ACC112 (cell line): ENCODE results near the gene POLN.

Source experiments
- H2AFZ ChIP-seq: fragments of 200-600 bp; sonication (generic); one replicate; pipeline ENCODE4 v1.6.0; 2017; ENCODE audit warnings: antibody characterized with exemption, low read length; ENCODE audit not compliant: unreplicated experiment
- H3K27ac ChIP-seq: fragments of 200-600 bp; sonication (generic); 2 replicates; pipeline ENCODE4 v1.5.1; 2014; ENCODE audit warnings: low read depth, mild to moderate bottlenecking, antibody characterized with exemption, low read length, moderate library complexity
- H3K27me3 ChIP-seq: fragments of 200-600 bp; sonication (generic); 2 replicates; pipeline ENCODE4 v1.6.1; 2014; ENCODE audit warnings: mild to moderate bottlenecking, antibody characterized with exemption, low read length, moderate library complexity, mixed read lengths; ENCODE audit not compliant: insufficient read depth
- H3K36me3 ChIP-seq: fragments of 200-600 bp; sonication (generic); 2 replicates; pipeline ENCODE4 v1.6.1; 2016; ENCODE audit warnings: mild to moderate bottlenecking, antibody characterized with exemption, low read length, moderate library complexity, mixed read lengths; ENCODE audit not compliant: insufficient read depth
- H3K4me1 ChIP-seq: fragments of 200-600 bp; sonication (generic); one replicate; pipeline ENCODE4 v1.6.1; 2016; ENCODE audit warnings: low read length, mixed read lengths; ENCODE audit not compliant: insufficient read depth, unreplicated experiment, control insufficient read depth
- H3K4me3 ChIP-seq: fragments of 200-600 bp; sonication (generic); 2 replicates; pipeline ENCODE4 v1.5.1; 2014; ENCODE audit warnings: mild to moderate bottlenecking, low read depth, low read length
- H3K79me2 ChIP-seq: fragments of 200-600 bp; sonication (generic); one replicate; pipeline ENCODE4 v1.6.0; 2016; ENCODE audit warnings: low read length; ENCODE audit not compliant: control insufficient read depth, unreplicated experiment, insufficient read depth

The POLN gene

DNA sequence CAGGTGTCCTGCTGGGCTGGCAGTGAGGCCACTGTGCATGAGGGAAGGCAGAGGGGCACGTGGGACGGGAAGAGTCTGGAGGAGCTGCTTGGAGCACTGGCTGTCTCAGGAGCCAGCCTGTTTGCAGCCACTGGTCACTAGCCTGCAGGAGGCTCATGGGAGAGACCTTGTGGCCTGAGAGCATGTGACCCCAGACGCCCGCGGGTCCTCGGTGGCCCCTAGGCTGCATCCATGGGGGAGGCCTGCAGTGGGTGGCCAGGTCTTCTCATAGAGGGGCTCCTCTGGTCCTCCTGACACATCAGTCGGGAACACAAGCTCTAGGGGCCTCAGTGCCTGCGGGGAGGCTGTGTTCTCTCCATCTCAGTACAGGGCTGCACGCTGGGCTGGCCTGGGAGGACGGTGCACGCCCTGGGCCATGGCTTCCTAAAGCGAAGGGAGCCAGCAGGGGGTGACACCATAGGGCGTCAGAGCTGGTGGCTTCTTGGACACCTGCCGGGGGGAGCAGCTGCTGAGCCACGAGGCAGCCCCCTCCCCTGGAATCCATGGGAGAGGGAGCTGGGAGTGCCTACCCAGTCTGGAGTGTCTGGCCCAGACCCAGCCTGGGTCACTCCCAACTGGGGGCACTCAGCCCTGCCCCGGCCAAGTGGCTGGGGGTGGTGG is 170.5 kb downstream of the POLN start:
- Histone ChIP-seq H3K4me1 (no peaks in the 10 kb centered on the region), H3K27me3 (no peaks in the 10 kb centered on the region), H3K27ac (no peak overlapping the region), H3K4me3 (no peak overlapping the region), H2AFZ (no peak overlapping the region), H3K36me3 (no peaks in the 10 kb centered on the region), H3K79me2 (no peaks in the 10 kb centered on the region)

DNA sequence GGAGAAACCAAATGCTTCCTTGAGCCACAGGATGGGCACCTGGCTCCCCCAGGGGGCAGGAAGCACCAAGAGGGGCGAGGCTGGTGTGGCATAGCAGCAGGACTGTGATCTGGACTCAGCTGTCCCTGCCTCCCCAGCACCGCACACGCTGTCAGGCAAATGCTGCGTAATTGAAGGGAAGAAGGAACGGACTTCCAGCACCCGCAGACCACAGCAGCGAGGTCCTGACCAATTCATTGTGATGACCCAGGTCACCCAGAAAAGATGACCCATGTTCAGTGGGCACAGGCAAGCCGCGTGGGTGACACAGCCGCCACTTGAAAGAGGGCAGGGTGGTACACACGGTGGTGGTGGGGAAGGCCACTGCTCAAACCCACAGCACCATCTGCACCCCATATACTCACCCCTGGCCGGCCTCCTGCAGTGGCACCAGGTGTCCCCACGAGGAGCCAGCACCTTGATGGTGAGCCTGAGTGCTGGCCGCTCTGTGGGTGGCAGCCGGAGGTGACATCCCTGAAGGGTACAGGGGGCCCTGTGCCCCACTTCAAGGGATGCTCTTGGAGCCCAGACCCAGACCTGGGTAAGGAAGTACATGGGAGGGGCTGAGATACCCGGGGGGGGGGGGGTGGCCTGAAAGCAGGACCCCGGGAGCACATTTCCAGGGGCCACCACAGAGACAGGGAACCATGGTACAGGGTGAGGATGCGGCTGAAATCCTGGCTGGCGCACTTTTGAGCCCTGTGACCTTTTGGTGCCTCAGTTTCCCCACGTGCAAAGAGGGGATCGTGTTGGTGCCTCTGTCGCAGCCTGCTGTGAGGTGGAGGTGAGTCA is 171.3 kb downstream of the POLN start:
- no peaks in the 10 kb centered on the region for H3K79me2 ChIP-seq
- H2AFZ ChIP-seq, result no peak overlapping the region
- H3K27ac ChIP-seq, result no peak overlapping the region
- H3K27me3 ChIP-seq, result no peaks in the 10 kb centered on the region
- no peak overlapping the region for H3K4me3 ChIP-seq
- H3K4me1 ChIP-seq, result no peaks in the 10 kb centered on the region
- H3K36me3 ChIP-seq, result no peaks in the 10 kb centered on the region

DNA sequence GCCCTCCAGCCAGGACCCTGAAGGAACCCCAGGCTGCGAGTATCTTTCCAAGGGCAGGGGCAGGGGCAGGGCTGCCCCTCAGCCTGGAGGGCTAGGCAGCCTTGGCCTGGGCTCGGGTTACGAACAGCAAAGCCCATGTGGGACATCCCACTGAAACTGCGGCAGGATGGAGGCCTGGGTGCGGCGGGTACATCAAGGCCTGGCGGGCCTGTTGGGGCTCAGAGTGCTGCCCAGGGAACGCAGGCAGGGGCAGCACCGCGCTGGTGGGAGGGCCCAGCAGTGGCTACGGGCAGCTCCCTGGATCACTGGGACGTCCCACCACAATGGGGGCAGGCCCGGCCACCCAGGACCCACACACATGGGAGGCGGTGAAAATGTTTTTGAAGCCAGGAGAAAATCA is 171.9 kb downstream of the POLN start:
- H3K27me3 ChIP-seq, result no peaks in the 10 kb centered on the region
- no peaks in the 10 kb centered on the region for H3K79me2 ChIP-seq
- H3K27ac ChIP-seq, result no peak overlapping the region

DNA sequence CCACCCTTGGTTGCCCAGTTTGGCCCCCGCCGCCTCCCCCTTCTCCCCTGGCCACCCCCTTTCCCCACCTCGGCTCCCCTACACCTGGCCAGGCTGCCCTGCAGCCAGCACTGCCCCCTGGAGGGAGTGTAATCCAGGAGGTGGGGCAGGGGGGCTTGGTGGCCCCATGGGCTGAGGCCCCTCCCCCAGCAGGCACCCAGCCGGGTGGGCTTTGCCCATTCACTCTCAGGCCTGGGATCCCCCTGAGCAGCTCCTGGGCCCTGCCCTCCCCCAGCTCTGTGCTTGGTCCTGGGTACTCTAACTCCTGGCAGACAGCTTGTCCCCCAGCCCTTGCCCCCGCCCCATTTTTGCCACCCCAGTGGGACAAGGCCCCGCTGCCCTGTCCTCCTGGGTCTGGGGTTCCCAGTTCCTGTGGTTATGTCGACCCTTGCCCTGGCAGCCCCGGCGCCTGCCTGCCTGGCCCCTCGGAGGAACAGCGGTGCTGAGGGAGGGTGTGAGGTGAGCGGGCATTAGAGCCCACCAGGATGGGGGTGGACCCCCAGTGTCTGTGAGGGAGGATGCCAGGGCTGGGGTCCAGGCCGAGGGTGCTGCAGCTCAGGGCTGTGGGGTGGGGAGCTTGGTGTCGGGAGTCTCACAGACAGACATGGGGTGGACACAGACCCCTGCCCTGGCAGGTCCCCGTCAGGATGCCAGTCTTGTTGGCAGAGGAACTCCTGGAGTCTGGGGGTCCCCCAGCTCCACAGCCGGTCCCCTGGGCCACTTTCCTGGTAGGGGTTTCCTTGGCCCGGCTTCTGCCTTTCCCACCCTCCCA is 172.6 kb downstream of the POLN start:
- H3K27ac ChIP-seq, result no peak overlapping the region

More for the DNA sequence above, 171.9 kb downstream of the POLN start:
- Histone ChIP-seq H3K4me3 (no peak overlapping the region), H3K4me1 (no peaks in the 10 kb centered on the region), H3K36me3 (no peaks in the 10 kb centered on the region), H2AFZ (no peak overlapping the region)

DNA sequence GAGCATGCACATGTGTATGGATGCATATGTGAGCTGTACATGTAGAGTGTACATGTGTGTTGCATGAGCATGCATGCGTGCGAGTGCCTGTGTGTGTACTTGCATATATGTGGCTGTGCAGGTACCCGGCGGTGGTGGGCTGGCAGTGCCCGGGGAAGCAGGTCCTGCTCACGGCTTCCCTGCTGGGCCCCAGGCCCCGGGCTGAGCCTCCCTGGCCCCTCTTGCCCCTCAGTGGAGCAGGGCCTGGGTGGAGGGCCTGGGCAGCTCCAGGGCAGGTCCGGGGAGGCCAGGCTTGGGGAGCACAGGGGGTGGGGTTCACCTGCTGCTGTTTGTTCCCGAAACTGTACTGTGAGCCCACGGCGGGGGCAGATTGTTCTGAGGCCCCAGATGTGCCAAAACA is 173.4 kb downstream of the POLN start:
- no peaks in the 10 kb centered on the region for H3K79me2 ChIP-seq
- H3K36me3 ChIP-seq, result no peaks in the 10 kb centered on the region
- H3K4me1 ChIP-seq, result no peaks in the 10 kb centered on the region
- H3K27me3 ChIP-seq, result no peaks in the 10 kb centered on the region
- no peak overlapping the region for H2AFZ ChIP-seq
- no peak overlapping the region for H3K4me3 ChIP-seq
- H3K27ac ChIP-seq, result no peak overlapping the region

More for the DNA sequence above, 172.6 kb downstream of the POLN start:
- Histone ChIP-seq H3K27me3 (no peaks in the 10 kb centered on the region), H2AFZ (no peak overlapping the region), H3K4me3 (no peak overlapping the region), H3K4me1 (no peaks in the 10 kb centered on the region), H3K79me2 (no peaks in the 10 kb centered on the region), H3K36me3 (no peaks in the 10 kb centered on the region)

DNA sequence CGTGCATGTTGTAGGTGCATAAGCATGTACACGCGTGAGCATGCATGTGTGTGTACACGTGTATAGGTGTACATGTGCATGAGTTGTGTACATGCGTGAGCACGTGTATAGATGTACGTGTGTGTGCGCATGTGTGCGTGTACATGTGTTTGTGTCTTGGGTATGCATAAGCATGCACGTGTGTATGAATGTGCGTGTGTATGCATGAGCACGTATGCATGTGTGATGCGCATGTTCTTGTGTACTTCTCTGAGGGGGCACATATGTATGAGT is 173.8 kb downstream of the POLN start:
- H3K27me3 ChIP-seq, result no peaks in the 10 kb centered on the region
- no peaks in the 10 kb centered on the region for H3K79me2 ChIP-seq
- H3K27ac ChIP-seq, result no peak overlapping the region
- H3K4me1 ChIP-seq, result no peaks in the 10 kb centered on the region
- no peak overlapping the region for H3K4me3 ChIP-seq
- H3K36me3 ChIP-seq, result no peaks in the 10 kb centered on the region
- H2AFZ ChIP-seq, result no peak overlapping the region

DNA sequence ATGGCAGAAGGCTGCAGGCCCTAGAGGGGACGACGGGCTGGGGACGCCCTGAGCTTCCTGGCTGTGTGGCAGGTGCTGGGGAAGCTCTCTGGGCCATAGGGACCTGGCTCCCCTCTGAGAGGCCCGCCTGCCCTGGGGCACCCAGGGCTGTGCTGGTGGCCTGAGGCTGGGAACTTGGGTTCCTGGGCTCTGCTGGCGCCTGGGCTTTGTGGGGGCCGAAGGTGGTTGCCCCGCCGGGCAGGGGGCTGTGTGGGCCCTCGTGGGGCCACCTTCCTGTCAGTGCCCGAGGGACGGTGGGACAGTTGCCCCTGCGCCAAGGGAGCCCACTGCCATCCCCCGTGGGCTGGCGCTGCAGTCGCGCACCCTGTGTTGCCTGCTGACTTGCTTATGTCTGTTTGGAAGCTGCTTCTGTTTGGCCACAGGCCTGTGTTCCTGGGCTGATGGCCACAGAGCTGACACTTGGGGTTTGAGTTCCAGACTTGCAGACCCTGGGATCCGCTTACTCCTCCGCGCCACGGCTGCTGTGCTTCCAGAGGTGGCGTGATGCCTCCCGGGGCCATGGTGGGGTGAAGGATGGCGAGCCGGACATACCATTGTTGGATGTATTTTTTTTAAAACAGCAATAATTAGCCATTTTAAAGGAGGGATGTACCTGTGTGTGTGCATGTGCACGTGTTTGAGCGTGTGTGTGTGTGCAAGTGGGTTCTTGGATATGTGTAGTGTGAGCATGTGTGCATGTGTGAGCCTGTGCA is 174.3 kb downstream of the POLN start:
- no peaks in the 10 kb centered on the region for H3K27me3 ChIP-seq
- no peak overlapping the region for H2AFZ ChIP-seq
- H3K79me2 ChIP-seq, result no peaks in the 10 kb centered on the region
- H3K4me3 ChIP-seq, result no peak overlapping the region
- no peaks in the 10 kb centered on the region for H3K4me1 ChIP-seq
- no peaks in the 10 kb centered on the region for H3K36me3 ChIP-seq
- no peak overlapping the region for H3K27ac ChIP-seq

DNA sequence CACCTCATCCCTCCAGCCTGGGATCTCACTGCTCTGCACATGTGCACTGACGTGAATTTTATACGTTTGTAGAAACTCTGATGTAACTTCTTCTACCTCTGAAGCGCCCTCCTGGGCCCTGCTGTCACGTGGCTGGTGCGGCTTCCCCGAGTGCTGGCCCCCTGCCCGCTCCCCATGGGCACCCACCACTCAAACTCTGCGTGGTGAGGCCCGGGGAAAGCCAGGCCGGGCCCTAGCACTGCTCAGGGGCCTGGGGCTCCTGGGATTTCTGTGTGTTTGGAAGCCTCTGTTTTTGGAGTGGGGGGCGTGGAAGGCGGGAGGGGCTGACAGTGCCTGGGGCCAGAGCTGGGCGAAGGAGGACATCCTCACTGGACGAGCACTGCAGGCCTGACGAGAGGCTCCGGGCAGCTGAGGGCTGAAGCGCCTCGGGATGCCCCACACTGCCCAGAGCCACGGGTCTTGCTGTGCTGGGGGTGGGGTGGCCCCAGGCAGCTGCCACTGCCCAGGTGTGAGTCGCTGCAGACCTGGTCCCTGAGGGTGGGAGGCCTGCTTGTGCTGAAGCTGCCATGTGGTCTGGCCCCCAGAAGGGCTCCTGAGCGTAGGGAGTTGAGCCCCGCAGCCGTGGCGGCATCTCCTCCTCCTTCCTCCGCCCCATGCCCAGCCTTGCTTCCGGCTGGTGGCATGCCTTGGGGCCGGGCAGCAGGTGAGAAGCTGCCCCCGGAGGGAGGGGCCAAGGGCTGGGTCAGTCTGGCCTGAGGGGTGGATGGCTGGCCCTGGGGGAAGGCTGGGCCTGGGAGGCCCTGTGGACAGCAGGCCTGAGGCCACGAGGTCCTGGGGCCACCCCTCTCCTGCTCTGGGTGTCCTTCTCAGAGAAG is 175.1 kb downstream of the POLN start:
- no peaks in the 10 kb centered on the region for H3K4me1 ChIP-seq
- no peaks in the 10 kb centered on the region for H3K27me3 ChIP-seq
- H3K27ac ChIP-seq, result no peak overlapping the region
- no peaks in the 10 kb centered on the region for H3K36me3 ChIP-seq
- H3K4me3 ChIP-seq, result no peak overlapping the region
- no peaks in the 10 kb centered on the region for H3K79me2 ChIP-seq
- H2AFZ ChIP-seq, result no peak overlapping the region

DNA sequence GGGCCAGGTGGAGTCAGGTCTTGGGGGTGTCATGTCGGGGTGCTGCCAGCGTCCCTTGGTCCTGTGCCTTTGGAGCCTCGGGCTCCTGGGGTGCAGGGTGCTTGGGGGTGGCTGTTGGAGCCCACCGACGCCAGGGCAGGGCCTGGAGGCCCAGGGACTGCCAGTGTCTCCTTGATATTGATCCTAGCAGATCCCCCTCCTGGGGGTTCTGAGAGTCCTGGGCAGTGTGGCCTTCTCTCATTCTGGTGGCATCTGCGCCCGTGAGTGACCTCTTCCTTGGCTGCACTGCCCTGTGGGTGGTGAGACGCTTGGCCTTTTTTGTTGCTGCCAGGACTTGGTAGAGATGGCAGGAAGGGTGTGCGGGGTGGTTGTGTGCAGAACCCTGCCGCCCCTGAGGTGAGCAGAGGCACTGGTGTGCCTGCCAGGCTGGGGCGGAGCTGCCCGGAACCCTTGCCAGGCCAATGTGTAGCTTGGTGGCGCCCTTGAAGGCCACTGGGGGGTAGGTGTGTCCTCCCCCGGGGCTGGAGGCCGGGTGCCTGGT is 175.8 kb downstream of the POLN start:
- Histone ChIP-seq H3K27ac (no peak overlapping the region), H3K4me3 (no peak overlapping the region), H3K4me1 (no peaks in the 10 kb centered on the region), H2AFZ (no peak overlapping the region), H3K36me3 (no peaks in the 10 kb centered on the region), H3K79me2 (no peaks in the 10 kb centered on the region), H3K27me3 (peaks cover 2% of the 10 kb centered on the region; the same call in 1 of the 2 replicates)
